NT2/D1 (cell line): Measurements from ENCODE around the gene TAS2R1.

Source experiments
- YY1 ChIP-seq: IDR thresholded peaks from 2 replicates; pipeline ENCODE4 v1.6.1; 2011; ENCODE audit not compliant: insufficient read length, insufficient read depth
- ZNF274 ChIP-seq: IDR thresholded peaks from 2 replicates; pipeline ENCODE4 v1.6.1; 2011; ENCODE audit warnings: mild to moderate bottlenecking, low read depth, low read length

GRCh38 chr5:9626955-9627354 lies 3.2 kb downstream of the TAS2R1 start:
- TF ChIP-seq ZNF274 (no peak), YY1 (no peak)
